GM18502 (cell line): ENCODE measurements around the gene GUCA2B.

Experiments used
- ATAC-seq: cut with Tn5 transposase; IDR thresholded peaks from one replicate; pipeline ENCODE4 v1.9.1; 2021; ENCODE audit warnings: mild to moderate bottlenecking; ENCODE audit not compliant: unreplicated experiment, poor library complexity

Gene GUCA2B

GRCh38 chr1:42165511-42166210, 12.5 kb downstream of the GUCA2B start:
- ATAC-seq: no peak

- no peak for ATAC-seq
Measured at GRCh38 chr1:42167611-42168390, 14.6 kb downstream of the GUCA2B start.

- no peak for ATAC-seq
Measured at GRCh38 chr1:42168391-42168670, 15.1 kb downstream of the GUCA2B start.

- ATAC-seq: no peak
Measured at GRCh38 chr1:42168763-42169162, 15.6 kb downstream of the GUCA2B start.

- ATAC-seq: no peak
Measured at GRCh38 chr1:42170779-42171621, 17.8 kb downstream of the GUCA2B start.

- no peak for ATAC-seq
Measured at GRCh38 chr1:42171679-42172266, 18.6 kb downstream of the GUCA2B start.

GRCh38 chr1:42172381-42173133, 19.3 kb downstream of the GUCA2B start:
- ATAC-seq: no peak

- no peak for ATAC-seq
Measured at GRCh38 chr1:42173155-42173933, 20.1 kb downstream of the GUCA2B start.

- no peak for ATAC-seq
Measured at GRCh38 chr1:42173961-42174735, 20.9 kb downstream of the GUCA2B start.

GRCh38 chr1:42175314-42176054, 22.3 kb downstream of the GUCA2B start:
- no peak for ATAC-seq

- ATAC-seq: no peak
Measured at GRCh38 chr1:42176902-42177519, 23.8 kb downstream of the GUCA2B start.

GRCh38 chr1:42177541-42177981, 24.4 kb downstream of the GUCA2B start:
- no peak for ATAC-seq

- ATAC-seq: no peak
Measured at GRCh38 chr1:42178249-42178648, 25.0 kb downstream of the GUCA2B start.

- no peak for ATAC-seq
Measured at GRCh38 chr1:42179275-42179674, 26.1 kb downstream of the GUCA2B start.

GRCh38 chr1:42179900-42180329, 26.7 kb downstream of the GUCA2B start:
- no peak for ATAC-seq

- ATAC-seq: no peak
Measured at GRCh38 chr1:42181687-42182086, 28.5 kb downstream of the GUCA2B start.

GRCh38 chr1:42183210-42183956, 30.2 kb downstream of the GUCA2B start:
- no peak for ATAC-seq
